ENCODE data around the gene LRRC63.

DNA sequence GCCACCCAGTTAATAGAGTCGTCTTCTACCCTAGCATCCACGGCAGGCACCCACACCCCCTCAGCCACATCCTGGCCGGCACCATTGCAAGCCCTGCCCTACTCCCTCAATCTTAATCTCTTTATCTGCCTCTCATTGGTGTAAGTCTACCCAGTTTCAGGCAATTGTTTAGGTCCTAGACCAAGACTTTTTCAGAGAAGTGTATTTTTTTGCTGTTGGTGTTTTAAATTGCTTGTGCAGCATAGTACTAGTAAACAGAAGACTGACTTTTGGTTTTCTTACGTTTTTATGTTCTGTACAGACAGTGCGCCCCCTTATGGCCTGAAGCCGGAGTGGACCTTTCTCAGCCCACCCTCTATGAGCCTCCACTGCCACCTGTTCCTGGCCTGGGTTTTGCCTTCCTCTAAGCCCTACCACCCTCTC lies 27.4 kb upstream of the LRRC63 start:
- TF ChIP-seq ZNF274 (IDR thresholded peaks at IDR 0.05; ENCODE audit: low read depth, low read length): no peak
- TF ChIP-seq YY1 (IDR thresholded peaks at IDR 0.05; ENCODE audit: insufficient read depth, insufficient read length): no peak

Data from NT2/D1 (cell line).